Stimulated activated CD8-positive, alpha-beta memory T cell treated with anti-CD3 and anti-CD28 coated beads, Interleukin-12 subunit alpha, Interleukin-12 subunit beta, amount 100 ng/mL, for 4 hours (primary cell): ENCODE measurements around the gene HOXB6.

Experiments used
- DNase-seq: peaks from one replicate; pipeline ENCODE4 v3.0.0-alpha.2; 2020; ENCODE audit warnings: low read depth

Gene HOXB6

GRCh38 chr17:48609033-48609432, 4.2 kb upstream of the HOXB6 start:
- no peak for DNase-seq

GRCh38 chr17:48608494-48608834, 3.7 kb upstream of the HOXB6 start:
- DNase-seq: no peak

GRCh38 chr17:48606892-48607614, 2.3 kb upstream of the HOXB6 start:
- no peak for DNase-seq

- DNase-seq: no peak
Observed at GRCh38 chr17:48605991-48606891, 1.5 kb upstream of the HOXB6 start.

GRCh38 chr17:48605409-48605919, 678 bp upstream of the HOXB6 start:
- DNase-seq: no peak

- DNase-seq: no peak
Observed at GRCh38 chr17:48603959-48604769, 622 bp downstream of the HOXB6 start.

- DNase-seq: no peak
Observed at GRCh38 chr17:48601539-48602425, 3.0 kb downstream of the HOXB6 start.

- no peak for DNase-seq
Observed at GRCh38 chr17:48601207-48601538, 3.6 kb downstream of the HOXB6 start.

GRCh38 chr17:48600244-48601098, 4.3 kb downstream of the HOXB6 start:
- no peak for DNase-seq

- DNase-seq: no peak
Observed at GRCh38 chr17:48599354-48599753, 5.4 kb downstream of the HOXB6 start.

- DNase-seq: no peak
Observed at GRCh38 chr17:48598736-48599135, 6.0 kb downstream of the HOXB6 start.

- no peak for DNase-seq
Observed at GRCh38 chr17:48597778-48598631, 6.8 kb downstream of the HOXB6 start.

GRCh38 chr17:48597528-48597777, 7.3 kb downstream of the HOXB6 start:
- DNase-seq: no peak

- no peak for DNase-seq
Observed at GRCh38 chr17:48596735-48597527, 7.9 kb downstream of the HOXB6 start.

GRCh38 chr17:48596000-48596734, 8.6 kb downstream of the HOXB6 start:
- DNase-seq: no peak

- DNase-seq: no peak
Observed at GRCh38 chr17:48595278-48595999, 9.3 kb downstream of the HOXB6 start.

GRCh38 chr17:48594538-48595277, 10.1 kb downstream of the HOXB6 start:
- DNase-seq: no peak
